ENCODE results near the gene GRWD1.

- TF ChIP-seq, protein P1, sequence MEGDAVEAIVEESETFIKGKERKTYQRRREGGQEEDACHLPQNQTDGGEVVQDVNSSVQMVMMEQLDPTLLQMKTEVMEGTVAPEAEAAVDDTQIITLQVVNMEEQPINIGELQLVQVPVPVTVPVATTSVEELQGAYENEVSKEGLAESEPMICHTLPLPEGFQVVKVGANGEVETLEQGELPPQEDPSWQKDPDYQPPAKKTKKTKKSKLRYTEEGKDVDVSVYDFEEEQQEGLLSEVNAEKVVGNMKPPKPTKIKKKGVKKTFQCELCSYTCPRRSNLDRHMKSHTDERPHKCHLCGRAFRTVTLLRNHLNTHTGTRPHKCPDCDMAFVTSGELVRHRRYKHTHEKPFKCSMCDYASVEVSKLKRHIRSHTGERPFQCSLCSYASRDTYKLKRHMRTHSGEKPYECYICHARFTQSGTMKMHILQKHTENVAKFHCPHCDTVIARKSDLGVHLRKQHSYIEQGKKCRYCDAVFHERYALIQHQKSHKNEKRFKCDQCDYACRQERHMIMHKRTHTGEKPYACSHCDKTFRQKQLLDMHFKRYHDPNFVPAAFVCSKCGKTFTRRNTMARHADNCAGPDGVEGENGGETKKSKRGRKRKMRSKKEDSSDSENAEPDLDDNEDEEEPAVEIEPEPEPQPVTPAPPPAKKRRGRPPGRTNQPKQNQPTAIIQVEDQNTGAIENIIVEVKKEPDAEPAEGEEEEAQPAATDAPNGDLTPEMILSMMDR (IDR thresholded peaks at IDR 0.05; ENCODE audit: poor library complexity) = no peak
- TF ChIP-seq EZH2 (IDR thresholded peaks at IDR 0.05; ENCODE audit: borderline replicate concordance) (no peak), EZH2phosphoT487 (IDR thresholded peaks at IDR 0.05; ENCODE audit: low read depth, severe bottlenecking, unreplicated experiment) (no peak)
These were observed 24.3 kb downstream of the GRWD1 start for GRCh38 chr19:48469934-48470680.
